GM23338 (cell line): ENCODE measurements around the gene ABHD12. TPM values are rescaled to one million over a fixed set of nuclear protein-coding genes. Genes with fewer than 3 reads are reported as not detected.

Source experiments
- ATAC-seq: fragments of 200-7000 bp; cut with Tn5 transposase; 3 replicates; pipeline ENCODE4 v1.9.1; 2020
- DNase-seq: peaks from one replicate; pipeline ENCODE4 v3.0.0-alpha.2; 2015; ENCODE audit warnings: low spot score
- H2AFZ ChIP-seq: fragments of 200-600 bp; sonication (generic); 2 replicates; pipeline ENCODE4 v1.8.0; 2016; ENCODE audit warnings: antibody characterized with exemption, mild to moderate bottlenecking, moderate library complexity
- H3F3A ChIP-seq: fragments of 200-600 bp; sonication (generic); replicated peaks from 2 replicates; pipeline ENCODE4 v1.8.0; 2017; ENCODE audit warnings: antibody characterized with exemption, mixed run types, low read depth
- H3K27ac ChIP-seq: fragments of 200-600 bp; sonication (generic); 2 replicates; pipeline ENCODE4 v1.6.1; 2016; ENCODE audit warnings: low read depth
- H3K27me3 ChIP-seq: fragments of 200-600 bp; sonication (generic); 2 replicates; pipeline ENCODE4 v1.8.0; 2016; ENCODE audit warnings: mild to moderate bottlenecking, mixed run types, moderate library complexity; ENCODE audit not compliant: insufficient read depth
- H3K36me3 ChIP-seq: fragments of 200-600 bp; sonication (generic); 2 replicates; pipeline ENCODE4 v1.8.0; 2016; ENCODE audit warnings: mild to moderate bottlenecking; ENCODE audit not compliant: insufficient read depth
- H3K4me1 ChIP-seq: fragments of 200-600 bp; sonication (generic); 2 replicates; pipeline ENCODE4 v1.8.0; 2016; ENCODE audit warnings: mild to moderate bottlenecking, moderate library complexity; ENCODE audit not compliant: insufficient read depth
- H3K4me2 ChIP-seq: fragments of 200-600 bp; sonication (generic); 2 replicates; pipeline ENCODE4 v1.7.1; 2017; ENCODE audit warnings: mixed run types
- H3K4me3 ChIP-seq: fragments of 200-600 bp; sonication (generic); 2 replicates; pipeline ENCODE4 v1.6.1; 2016; ENCODE audit warnings: mixed run types
- H3K79me2 ChIP-seq: fragments of 200-600 bp; sonication (generic); replicated peaks from 2 replicates; pipeline ENCODE4 v1.8.0; 2017; ENCODE audit warnings: mild to moderate bottlenecking; ENCODE audit not compliant: insufficient read depth
- H3K9me2 ChIP-seq: fragments of 200-600 bp; sonication (generic); 2 replicates; pipeline ENCODE4 v1.8.0; 2017; ENCODE audit not compliant: insufficient read depth
- H4K20me1 ChIP-seq: fragments of 200-600 bp; sonication (generic); replicated peaks from 2 replicates; pipeline ENCODE4 v1.8.0; 2017; ENCODE audit warnings: mild to moderate bottlenecking; ENCODE audit not compliant: insufficient read depth
- H3K27ac Mint-ChIP-seq: 2 replicates; pipeline ENCODE4 v1.8.0; 2020; ENCODE audit warnings: inconsistent platforms, mild to moderate bottlenecking, moderate library complexity, mixed read lengths
- H3K27me3 Mint-ChIP-seq: 3 replicates; pipeline ENCODE4 v1.8.0; 2022; ENCODE audit warnings: low read depth, mild to moderate bottlenecking, moderate library complexity, mixed read lengths, inconsistent platforms; ENCODE audit not compliant: insufficient read depth, poor library complexity
- H3K36me3 Mint-ChIP-seq: 3 replicates; pipeline ENCODE4 v1.8.0; 2021; ENCODE audit warnings: low read depth, mild to moderate bottlenecking, inconsistent platforms, moderate library complexity, mixed read lengths
- H3K4me1 Mint-ChIP-seq: 3 replicates; pipeline ENCODE4 v1.8.0; 2020; ENCODE audit warnings: mild to moderate bottlenecking, inconsistent platforms, mixed read lengths
- H3K4me3 Mint-ChIP-seq: 3 replicates; pipeline ENCODE4 v1.8.0; 2021; ENCODE audit warnings: moderate library complexity, mild to moderate bottlenecking, inconsistent platforms, mixed read lengths
- H3K9me3 Mint-ChIP-seq: 3 replicates; pipeline ENCODE4 v1.8.0; 2020; ENCODE audit warnings: moderate library complexity, mild to moderate bottlenecking, inconsistent platforms, mixed read lengths
- ETS1 ChIP-seq: IDR thresholded peaks from 2 replicates; pipeline ENCODE4 v1.6.1; 2016; ENCODE audit warnings: antibody characterized with exemption
- NANOG ChIP-seq: IDR thresholded peaks from 2 replicates; pipeline ENCODE4 v1.6.1; 2016; ENCODE audit warnings: antibody characterized with exemption, borderline replicate concordance
- POLR2AphosphoS5 ChIP-seq: IDR thresholded peaks from 2 replicates; pipeline ENCODE4 v1.6.1; 2016; ENCODE audit warnings: antibody characterized with exemption, low read depth
- STAT1 ChIP-seq: IDR thresholded peaks from one replicate; pipeline ENCODE4 v1.6.1; 2016; ENCODE audit warnings: antibody characterized with exemption; ENCODE audit not compliant: unreplicated experiment
- ZNF462 ChIP-seq: fragments of 250-450 bp; sonication (Bioruptor Pico); IDR thresholded peaks from 2 replicates; pipeline ENCODE4 v1.5.0; 2020; ENCODE audit warnings: mild to moderate bottlenecking, moderate library complexity
- polyA plus RNA-seq: library from polyadenylated mRNA; unstranded; fragments of >200 nt; fragmentation: Nextera tagmentation; extraction: Ambion mirVana; gene quantifications from 2 replicates; pipeline ENCODE4 v1.2.1, GENCODE V29; 2016
- total RNA-seq: library from RNA; depleted of rRNA; stranded (reverse); fragments of >200 nt; shearing (Covaris generic); gene quantifications from 2 replicates; pipeline ENCODE4 v1.2.3, GENCODE V29; 2014

Gene ABHD12
- total and polyA plus RNA-seq, 2 experiments from 2014 or later, result 40.2 to 57.8 TPM

- Histone ChIP-seq H3K27me3 (no peaks in the 10 kb centered on the region), H3K4me2 (0 out of 2 replicates have a peak overlapping the region, but pooled peaks have one; percentile 43), H3K36me3 (peaks cover 3% of the 10 kb centered on the region; the same call in 1 of the 2 replicates), H4K20me1 (no peaks in the 10 kb centered on the region), H2AFZ (no peak overlapping the region), H3K4me3 (no peak overlapping the region), H3K27ac (no peak overlapping the region), H3F3A (no peaks in the 10 kb centered on the region), H3K9me2 (no peaks in the 10 kb centered on the region), H3K4me1 (peaks cover 4% of the 10 kb centered on the region; the same call in 1 of the 2 replicates), H3K79me2 (no peaks in the 10 kb centered on the region)
- no peak overlapping the region for H3K4me3 Mint-ChIP-seq
- peaks cover 25% of the 10 kb centered on the region for H3K9me3 Mint-ChIP-seq
- no peak overlapping the region for H3K27ac Mint-ChIP-seq
- TF ChIP-seq STAT1 (no peak), ETS1 (no peak), POLR2AphosphoS5 (no peak), ZNF462 (CRISPR knock-in tag) (no peak), NANOG (no peak)
- H3K27me3 Mint-ChIP-seq, result no peaks in the 10 kb centered on the region
- no peak for ATAC-seq
- DNase-seq, result no peak
- peaks cover 9% of the 10 kb centered on the region for H3K36me3 Mint-ChIP-seq
- H3K4me1 Mint-ChIP-seq, result peaks cover 18% of the 10 kb centered on the region
Observed at GRCh38 chr20:25397821-25398220, 7.2 kb upstream of the ABHD12 start.
